ENCODE data around the gene UBA6. TPM values are rescaled to one million over a fixed set of nuclear protein-coding genes. Genes with fewer than 3 reads are reported as not detected.

The UBA6 gene
- total RNA-seq, 1 donor from 2014 or later, result 141 TPM

DNA sequence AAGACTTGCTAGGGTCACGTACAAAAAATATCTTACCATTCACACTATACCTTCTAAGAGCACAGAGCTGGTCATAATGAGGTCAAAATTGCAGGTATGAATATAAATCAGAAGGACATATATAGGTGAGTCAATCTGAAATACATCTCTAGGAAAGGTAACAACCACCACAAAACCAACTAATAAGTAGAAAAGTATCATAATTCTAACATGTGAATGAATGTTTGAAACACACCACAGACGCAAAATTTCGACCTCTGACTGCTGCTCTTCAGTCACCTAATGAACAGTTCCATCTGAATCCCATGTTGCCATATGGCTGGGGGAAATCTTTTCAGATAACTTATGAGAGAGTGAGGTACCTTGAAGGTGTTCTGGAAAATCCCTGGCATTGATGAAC, 120.4 kb downstream of the UBA6 start:
- FAIRE-seq, result no peak

DNA sequence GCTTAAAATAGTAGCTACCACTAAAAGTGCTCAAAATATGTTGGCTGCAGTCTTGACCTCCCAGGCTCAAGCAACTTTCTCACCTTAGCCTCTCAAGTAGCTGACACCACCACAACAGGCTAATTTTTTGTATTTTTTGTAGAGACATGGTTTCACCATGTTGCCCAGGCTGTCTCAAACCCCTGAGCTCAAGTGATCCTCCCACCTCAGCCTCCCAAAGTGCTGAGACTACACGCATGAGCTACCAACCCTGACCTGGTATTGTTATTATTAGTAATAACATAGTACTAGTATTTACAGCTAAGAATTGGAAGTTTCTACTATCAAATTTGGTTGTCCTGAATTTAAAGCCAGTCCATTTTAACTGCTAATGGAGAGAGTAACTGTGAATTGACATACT, 124.4 kb downstream of the UBA6 start:
- Histone ChIP-seq H3K27ac (ENCODE audit: low read depth, low read length) (no peak overlapping the region), H3K27me3 (ENCODE audit: insufficient read depth, low read length) (no peaks in the 10 kb centered on the region)
- H3K9me3 Mint-ChIP-seq (ENCODE audit: unreplicated experiment), result no peaks in the 10 kb centered on the region

More for the DNA sequence above, 120.4 kb downstream of the UBA6 start:
- Histone ChIP-seq H3K27me3 (ENCODE audit: insufficient read depth, low read length) (no peaks in the 10 kb centered on the region), H3K36me3 (ENCODE audit: insufficient read depth, low read length) (no peaks in the 10 kb centered on the region), H3K4me3 (ENCODE audit: insufficient read depth, low read depth, low read length) (no peak overlapping the region), H3K9me3 (ENCODE audit: insufficient read depth, low read depth, low read length) (no peaks in the 10 kb centered on the region), H3K79me2 (ENCODE audit: insufficient read depth, low read length) (no peaks in the 10 kb centered on the region), H3K9ac (ENCODE audit: low read length) (no peak overlapping the region), H2AFZ (ENCODE audit: low read depth, low read length) (no peak overlapping the region), H3K4me1 (ENCODE audit: insufficient read depth, low read length) (no peaks in the 10 kb centered on the region), H3K27ac (ENCODE audit: low read depth, low read length) (no peak overlapping the region), H4K20me1 (ENCODE audit: insufficient read depth, low read length) (no peaks in the 10 kb centered on the region), H3K4me2 (ENCODE audit: low read length) (no peak overlapping the region)
- H3K27me3 Mint-ChIP-seq (ENCODE audit: low read depth, unreplicated experiment), result no peaks in the 10 kb centered on the region
- H3K9me3 Mint-ChIP-seq (ENCODE audit: unreplicated experiment), result no peaks in the 10 kb centered on the region
- no peak overlapping the region for H3K27ac Mint-ChIP-seq (ENCODE audit: unreplicated experiment)
- H3K4me1 Mint-ChIP-seq (ENCODE audit: low read depth, unreplicated experiment), result peaks cover 3% of the 10 kb centered on the region
- TF ChIP-seq EZH2 (IDR thresholded peaks at IDR 0.05; ENCODE audit: insufficient read depth, low read length) (no peak), CTCF (IDR thresholded peaks at IDR 0.05; ENCODE audit: insufficient read depth, low read depth, low read length) (no peak)
- no peaks in the 10 kb centered on the region for H3K36me3 Mint-ChIP-seq (ENCODE audit: low read depth, unreplicated experiment)
- no peak overlapping the region for H3K4me3 Mint-ChIP-seq (ENCODE audit: unreplicated experiment)
- no peak for DNase-seq (ENCODE audit: low read depth)

More for the DNA sequence above, 124.4 kb downstream of the UBA6 start:
- FAIRE-seq (no peak), DNase-seq (ENCODE audit: low read depth) (no peak)
- H3K36me3 ChIP-seq (ENCODE audit: insufficient read depth, low read length), result no peaks in the 10 kb centered on the region
- H3K79me2 ChIP-seq (ENCODE audit: insufficient read depth, low read length), result no peaks in the 10 kb centered on the region
- no peak overlapping the region for H3K4me2 ChIP-seq (ENCODE audit: low read length)
- TF ChIP-seq CTCF (IDR thresholded peaks at IDR 0.05; ENCODE audit: insufficient read depth, low read depth, low read length) (no peak), EZH2 (IDR thresholded peaks at IDR 0.05; ENCODE audit: insufficient read depth, low read length) (no peak)
- no peak overlapping the region for H2AFZ ChIP-seq (ENCODE audit: low read depth, low read length)
- Mint-ChIP-seq H3K4me1 (ENCODE audit: low read depth, unreplicated experiment) (peaks cover 1% of the 10 kb centered on the region), H3K36me3 (ENCODE audit: low read depth, unreplicated experiment) (no peaks in the 10 kb centered on the region), H3K27me3 (ENCODE audit: low read depth, unreplicated experiment) (no peaks in the 10 kb centered on the region), H3K4me3 (ENCODE audit: unreplicated experiment) (no peak overlapping the region), H3K27ac (ENCODE audit: unreplicated experiment) (no peak overlapping the region)
- H3K9me3 ChIP-seq (ENCODE audit: insufficient read depth, low read depth, low read length), result no peaks in the 10 kb centered on the region
- no peaks in the 10 kb centered on the region for H3K4me1 ChIP-seq (ENCODE audit: insufficient read depth, low read length)
- no peaks in the 10 kb centered on the region for H4K20me1 ChIP-seq (ENCODE audit: insufficient read depth, low read length)
- H3K9ac ChIP-seq (ENCODE audit: low read length), result no peak overlapping the region
- no peak overlapping the region for H3K4me3 ChIP-seq (ENCODE audit: insufficient read depth, low read depth, low read length)

Measured in astrocyte (in vitro differentiated cells and primary cell).